Prostate gland (tissue), 2 donors: ENCODE measurements around the gene TM4SF4.

ENCODE experiments used
- CTCF ChIP-seq, 4 experiments: fragments of 200-600 bp in 2 of 4; fragments of 450-650 bp in 2 of 4; sonication (generic) in 2 of 4; IDR thresholded peaks; 1 replicate in 3 of 4; 2 replicates in 1 of 4; pipeline ENCODE4 v1.5.1; 2016 to 2019; ENCODE audit warnings: antibody characterized with exemption in 4 of 4, mild to moderate bottlenecking in 2 of 4, moderate library complexity in 2 of 4
- POLR2A ChIP-seq: fragments of 450-650 bp; IDR thresholded peaks from one replicate; pipeline ENCODE4 v1.6.1; 2016; ENCODE audit warnings: antibody characterized with exemption, mild to moderate bottlenecking

- TF ChIP-seq CTCF (IDR thresholded peaks at IDR 0.05) (no peak), POLR2A (no peak)
Measured at GRCh38 chr3:149506965-149507364, 32.5 kb downstream of the TM4SF4 start.
